ENCODE data around the gene FN1. TPM values are rescaled to one million over a fixed set of nuclear protein-coding genes. Genes with fewer than 3 reads are reported as not detected.

Gene FN1
- total RNA-seq, 1 donor from 2014 or later: 902 TPM

- Mint-ChIP-seq H3K4me1 (ENCODE audit: unreplicated experiment) (peaks cover 8% of the 10 kb centered on the region), H3K27me3 (no peaks in the 10 kb centered on the region), H3K27ac (no peak overlapping the region), H3K9me3 (no peaks in the 10 kb centered on the region), H3K36me3 (no peaks in the 10 kb centered on the region), H3K4me3 (no peak overlapping the region)
- no peak for DNase-seq (ENCODE audit: extremely low spot score, unreplicated experiment)
- no peak for TF ChIP-seq CTCF (conservative IDR thresholded peaks at IDR 0.05)
Observed at GRCh38 chr2:215479121-215479520, 43.3 kb upstream of the FN1 start.

- Mint-ChIP-seq H3K27me3 (no peaks in the 10 kb centered on the region), H3K4me1 (ENCODE audit: unreplicated experiment) (peaks cover 8% of the 10 kb centered on the region), H3K36me3 (no peaks in the 10 kb centered on the region), H3K9me3 (no peaks in the 10 kb centered on the region), H3K27ac (no peak overlapping the region), H3K4me3 (no peak overlapping the region)
- no peak for DNase-seq (ENCODE audit: extremely low spot score, unreplicated experiment)
- TF ChIP-seq CTCF (conservative IDR thresholded peaks at IDR 0.05): no peak
Observed at GRCh38 chr2:215476424-215476823, 40.6 kb upstream of the FN1 start.

- H3K27me3 Mint-ChIP-seq: no peaks in the 10 kb centered on the region
- peaks cover 6% of the 10 kb centered on the region for H3K9me3 Mint-ChIP-seq
- H3K27ac Mint-ChIP-seq: no peak overlapping the region
- no peak for DNase-seq (ENCODE audit: extremely low spot score, unreplicated experiment)
- no peak for TF ChIP-seq CTCF (conservative IDR thresholded peaks at IDR 0.05)
- no peaks in the 10 kb centered on the region for H3K36me3 Mint-ChIP-seq
- H3K4me1 Mint-ChIP-seq (ENCODE audit: unreplicated experiment): peaks cover 7% of the 10 kb centered on the region
- H3K4me3 Mint-ChIP-seq: no peak overlapping the region
Observed at GRCh38 chr2:215466097-215466909, 30.4 kb upstream of the FN1 start.

- Mint-ChIP-seq H3K4me3 (no peak overlapping the region), H3K4me1 (ENCODE audit: unreplicated experiment) (peaks cover 16% of the 10 kb centered on the region), H3K27me3 (no peaks in the 10 kb centered on the region), H3K27ac (no peak overlapping the region), H3K36me3 (no peaks in the 10 kb centered on the region), H3K9me3 (peaks cover 6% of the 10 kb centered on the region)
- no peak for TF ChIP-seq CTCF (conservative IDR thresholded peaks at IDR 0.05)
- no peak for DNase-seq (ENCODE audit: extremely low spot score, unreplicated experiment)
Observed at GRCh38 chr2:215465256-215465655, 29.4 kb upstream of the FN1 start.

GRCh38 chr2:215461836-215462532 lies 26.1 kb upstream of the FN1 start:
- no peaks in the 10 kb centered on the region for H3K27me3 Mint-ChIP-seq
- peaks cover 16% of the 10 kb centered on the region for H3K4me1 Mint-ChIP-seq (ENCODE audit: unreplicated experiment)
- peaks cover 6% of the 10 kb centered on the region for H3K9me3 Mint-ChIP-seq
- TF ChIP-seq CTCF (conservative IDR thresholded peaks at IDR 0.05): no peak
- no peak overlapping the region for H3K4me3 Mint-ChIP-seq
- H3K36me3 Mint-ChIP-seq: no peaks in the 10 kb centered on the region
- DNase-seq (ENCODE audit: extremely low spot score, unreplicated experiment): no peak
- H3K27ac Mint-ChIP-seq: no peak overlapping the region
